H1 (cell line): ENCODE data around the gene FHIT.

Experiments
- CHD2 ChIP-seq: IDR thresholded peaks from 2 replicates; pipeline ENCODE4 v1.6.1; 2012; ENCODE audit warnings: low read length, improper control_type of control experiment
- CTCF ChIP-seq, 3 experiments: IDR thresholded peaks; 1 replicate in 2 of 3; 2 replicates in 1 of 3; pipeline versions ENCODE4 v1.5.1 to v1.6.1; 2011; ENCODE audit warnings: low read length in 3 of 3, mild to moderate bottlenecking in 3 of 3, inconsistent platforms in 2 of 3, low read depth in 1 of 3, moderate library complexity in 1 of 3; ENCODE audit not compliant: insufficient read depth in 1 of 3; ENCODE audit errors: control extremely low read depth in 1 of 3
- FOSL1 ChIP-seq: IDR thresholded peaks from 2 replicates; pipeline ENCODE4 v1.6.1; 2011; ENCODE audit warnings: mild to moderate bottlenecking, low read depth, low read length, moderate library complexity; ENCODE audit not compliant: insufficient read depth
- MAX ChIP-seq: IDR thresholded peaks from 2 replicates; pipeline ENCODE4 v1.6.1; 2012; ENCODE audit warnings: inconsistent platforms
- POLR2A ChIP-seq, 2 experiments: IDR thresholded peaks; 1 replicate in 1 of 2; 2 replicates in 1 of 2; pipeline ENCODE4 v1.6.1; 2011; ENCODE audit warnings: low read depth in 2 of 2, low read length in 2 of 2, mild to moderate bottlenecking in 2 of 2; ENCODE audit errors: control extremely low read depth in 1 of 2
- RAD21 ChIP-seq, 2 experiments: IDR thresholded peaks in 1 of 2; conservative IDR thresholded peaks in 1 of 2; 2 replicates each; pipeline ENCODE4 v1.6.1; 2011; ENCODE audit warnings: low read depth in 2 of 2, low read length in 2 of 2, improper control_type of control experiment in 1 of 2, inconsistent platforms in 1 of 2, mild to moderate bottlenecking in 1 of 2, moderate library complexity in 1 of 2
- USF2 ChIP-seq: IDR thresholded peaks from 2 replicates; pipeline ENCODE4 v1.6.1; 2011; ENCODE audit warnings: low read length, improper control_type of control experiment
- ZNF274 ChIP-seq: IDR thresholded peaks from 2 replicates; pipeline ENCODE4 v1.7.0; 2012; ENCODE audit warnings: low read length, borderline replicate concordance; ENCODE audit errors: extremely low read depth

GRCh38 chr3:60079076-60079475 lies 1172.2 kb downstream of the FHIT start:
- TF ChIP-seq FOSL1 (no peak), USF2 (no peak), POLR2A (IDR thresholded peaks at IDR 0.05; ENCODE audit: control extremely low read depth in 1 of 2, low read depth in 2 of 2, low read length in 2 of 2) (no peak), RAD21 (IDR thresholded peaks at IDR 0.05 in 1 of 2, conservative IDR thresholded peaks at IDR 0.05 in 1 of 2; ENCODE audit: low read depth in 2 of 2, low read length in 2 of 2) (peak; percentile 35 to 52; a peak in 3 of 4 replicates), ZNF274 (no peak), MAX (no peak), CHD2 (no peak), CTCF (IDR thresholded peaks at IDR 0.05; ENCODE audit: control extremely low read depth in 1 of 3, insufficient read depth in 1 of 3, low read depth in 1 of 3, low read length in 3 of 3) (peak in 1 of 3 experiments; percentile 33; a peak in 1 of 4 replicates)
